ENCODE data around the gene SIRPD.

DNA sequence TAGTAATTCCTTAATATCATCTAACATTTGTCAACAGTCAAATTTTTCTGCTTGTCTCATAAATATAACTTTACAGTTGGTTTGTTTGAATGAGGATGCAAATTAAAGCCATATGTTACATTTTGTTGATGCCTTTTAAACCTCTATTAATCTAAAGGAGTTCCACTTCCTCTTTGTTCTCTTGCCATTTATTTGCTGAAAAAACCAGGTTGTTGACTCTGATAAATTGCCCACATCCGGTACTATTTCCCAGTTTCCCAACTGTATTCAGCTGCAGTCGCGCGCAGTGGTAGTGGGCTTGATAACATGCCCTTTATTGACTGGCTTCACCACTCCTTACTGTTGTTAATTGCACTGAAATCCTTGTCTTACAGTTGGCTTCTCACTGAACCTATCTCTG, 33.5 kb downstream of the SIRPD start:
- TF ChIP-seq, protein P1, sequence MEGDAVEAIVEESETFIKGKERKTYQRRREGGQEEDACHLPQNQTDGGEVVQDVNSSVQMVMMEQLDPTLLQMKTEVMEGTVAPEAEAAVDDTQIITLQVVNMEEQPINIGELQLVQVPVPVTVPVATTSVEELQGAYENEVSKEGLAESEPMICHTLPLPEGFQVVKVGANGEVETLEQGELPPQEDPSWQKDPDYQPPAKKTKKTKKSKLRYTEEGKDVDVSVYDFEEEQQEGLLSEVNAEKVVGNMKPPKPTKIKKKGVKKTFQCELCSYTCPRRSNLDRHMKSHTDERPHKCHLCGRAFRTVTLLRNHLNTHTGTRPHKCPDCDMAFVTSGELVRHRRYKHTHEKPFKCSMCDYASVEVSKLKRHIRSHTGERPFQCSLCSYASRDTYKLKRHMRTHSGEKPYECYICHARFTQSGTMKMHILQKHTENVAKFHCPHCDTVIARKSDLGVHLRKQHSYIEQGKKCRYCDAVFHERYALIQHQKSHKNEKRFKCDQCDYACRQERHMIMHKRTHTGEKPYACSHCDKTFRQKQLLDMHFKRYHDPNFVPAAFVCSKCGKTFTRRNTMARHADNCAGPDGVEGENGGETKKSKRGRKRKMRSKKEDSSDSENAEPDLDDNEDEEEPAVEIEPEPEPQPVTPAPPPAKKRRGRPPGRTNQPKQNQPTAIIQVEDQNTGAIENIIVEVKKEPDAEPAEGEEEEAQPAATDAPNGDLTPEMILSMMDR (IDR thresholded peaks at IDR 0.05; ENCODE audit: low read length) = no peak
- TF ChIP-seq EZH2 (optimal IDR thresholded peaks at IDR 0.05; ENCODE audit: low read depth, low read length) = no peak

Data from MM.1S (cell line).